Bronchial epithelial cell (primary cell): ENCODE results near the gene ITGAL. TPM values are rescaled to one million over a fixed set of nuclear protein-coding genes. Genes with fewer than 3 reads are reported as not detected.
A peak's percentile ranks its signal among the peaks of the same experiment; 100 is the strongest.

Experiments used
- DNase-seq: peaks from one replicate; pipeline ENCODE4 v3.0.0-alpha.2; 2010; ENCODE audit warnings: low read depth
- FAIRE-seq: peaks from 2 replicates; lab custom pipeline; 2011; peaks lifted over from hg19 to GRCh38; lab: Jason Lieb, UNC
- H3K27me3 ChIP-seq: 2 replicates; pipeline ENCODE4 v1.5.1; 2011; ENCODE audit warnings: low read length; ENCODE audit not compliant: control insufficient read depth, insufficient read depth
- H3K36me3 ChIP-seq: 2 replicates; pipeline ENCODE4 v1.5.1; 2011; ENCODE audit warnings: low read length; ENCODE audit not compliant: control insufficient read depth, insufficient read depth
- H3K4me3 ChIP-seq: 2 replicates; pipeline ENCODE4 v1.5.1; 2011; ENCODE audit warnings: mild to moderate bottlenecking, low read depth, low read length, control low read depth
- CTCF ChIP-seq: IDR thresholded peaks from 2 replicates; pipeline ENCODE4 v1.5.1; 2011; ENCODE audit warnings: mild to moderate bottlenecking, moderate library complexity, low read length, control low read depth, inconsistent platforms; ENCODE audit not compliant: insufficient read depth, severe bottlenecking
- total RNA-seq: library from RNA; depleted of rRNA; stranded (reverse); fragments of >200 nt; gene quantifications from 2 replicates; pipeline ENCODE4 v1.2.1, GENCODE V29; 2014

ITGAL gene
- total RNA-seq, 1 donor from 2014 or later: not detected

- H3K4me3 ChIP-seq: peak overlapping the region; percentile 80
- FAIRE-seq: no peak
- no peaks in the 10 kb centered on the region for H3K27me3 ChIP-seq
- peak; percentile 90 for DNase-seq
- TF ChIP-seq CTCF: no peak
- peaks cover 10% of the 10 kb centered on the region for H3K36me3 ChIP-seq
These were observed 55.2 kb downstream of the ITGAL start for GRCh38 chr16:30527635-30528178.

GRCh38 chr16:30528799-30529457 lies 56.4 kb downstream of the ITGAL start:
- Histone ChIP-seq H3K27me3 (no peaks in the 10 kb centered on the region), H3K36me3 (peaks cover 11% of the 10 kb centered on the region), H3K4me3 (no peak overlapping the region)
- no peak for TF ChIP-seq CTCF
- DNase-seq (no peak), FAIRE-seq (no peak)

- peaks cover 8% of the 10 kb centered on the region for H3K36me3 ChIP-seq
- DNase-seq (no peak), FAIRE-seq (no peak)
- no peak overlapping the region for H3K4me3 ChIP-seq
- no peak for TF ChIP-seq CTCF
- H3K27me3 ChIP-seq: no peaks in the 10 kb centered on the region
These were observed 57.9 kb downstream of the ITGAL start for GRCh38 chr16:30530163-30531037.

GRCh38 chr16:30532285-30533145 lies 60.0 kb downstream of the ITGAL start:
- Histone ChIP-seq H3K36me3 (peaks cover 8% of the 10 kb centered on the region), H3K4me3 (no peak overlapping the region), H3K27me3 (no peaks in the 10 kb centered on the region)
- FAIRE-seq (no peak), DNase-seq (no peak)
- TF ChIP-seq CTCF: no peak

- DNase-seq (no peak), FAIRE-seq (no peak)
- Histone ChIP-seq H3K4me3 (no peak overlapping the region), H3K36me3 (peaks cover 8% of the 10 kb centered on the region), H3K27me3 (no peaks in the 10 kb centered on the region)
- TF ChIP-seq CTCF: no peak
These were observed 60.6 kb downstream of the ITGAL start for GRCh38 chr16:30533146-30533522.
